ENCODE data around the gene ARHGEF19.
"Not testable (repeated sequence)": the region's sequence is repeated elsewhere in the genome, so short reads cannot be mapped to it uniquely, and the experiment has no call there.

ARHGEF19 gene

GRCh38 chr1:16226490-16227179 lies 14.2 kb upstream of the ARHGEF19 start:
- H3K4me3 ChIP-seq (replicated peaks; ENCODE audit: insufficient read depth, low read length): no peak overlapping the region
- no peak for DNase-seq (ENCODE audit: low read depth in 1 of 2, low spot score in 1 of 2)
- H3K27me3 ChIP-seq (ENCODE audit: insufficient read depth, poor library complexity, severe bottlenecking): no peaks in the 10 kb centered on the region
- no peak overlapping the region for H3K27ac ChIP-seq (replicated peaks)
- no peak for TF ChIP-seq CTCF (IDR thresholded peaks at IDR 0.05; ENCODE audit: insufficient read depth, low read length)

GRCh38 chr1:16226129-16226489 lies 13.7 kb upstream of the ARHGEF19 start:
- DNase-seq (ENCODE audit: low read depth in 1 of 2, low spot score in 1 of 2): no peak
- Histone ChIP-seq H3K27ac (replicated peaks) (no peak overlapping the region), H3K4me3 (replicated peaks; ENCODE audit: insufficient read depth, low read length) (no peak overlapping the region), H3K27me3 (ENCODE audit: insufficient read depth, poor library complexity, severe bottlenecking) (no peaks in the 10 kb centered on the region)
- TF ChIP-seq SPI1 (IDR thresholded peaks at IDR 0.05; ENCODE audit: borderline replicate concordance, low read depth) (no peak), POLR2AphosphoS5 (IDR thresholded peaks at IDR 0.05; ENCODE audit: low read depth) (no peak), REST (IDR thresholded peaks at IDR 0.05; ENCODE audit: insufficient replicate concordance, low read depth) (no peak), CTCF (IDR thresholded peaks at IDR 0.05; ENCODE audit: insufficient read depth, low read length) (no peak)

- no peak for TF ChIP-seq POLR2AphosphoS5 (IDR thresholded peaks at IDR 0.05; ENCODE audit: low read depth)
- no peaks in the 10 kb centered on the region for H3K27me3 ChIP-seq (ENCODE audit: insufficient read depth, poor library complexity, severe bottlenecking)
- H3K4me3 ChIP-seq (replicated peaks; ENCODE audit: insufficient read depth, low read length): no peak overlapping the region
- DNase-seq (ENCODE audit: low read depth in 1 of 2, low spot score in 1 of 2): no peak
- H3K27ac ChIP-seq (replicated peaks): no peak overlapping the region
Measured at GRCh38 chr1:16224472-16224871, 12.0 kb upstream of the ARHGEF19 start.

GRCh38 chr1:16222716-16223115 lies 10.3 kb upstream of the ARHGEF19 start:
- DNase-seq (ENCODE audit: low read depth in 1 of 2, low spot score in 1 of 2); H3K27ac ChIP-seq (replicated peaks); H3K4me3 ChIP-seq (replicated peaks; ENCODE audit: insufficient read depth, low read length); H3K27me3 ChIP-seq (ENCODE audit: insufficient read depth, poor library complexity, severe bottlenecking): not testable (repeated sequence)

- Histone ChIP-seq H3K27me3 (ENCODE audit: insufficient read depth, poor library complexity, severe bottlenecking) (peaks cover 3% of the 10 kb centered on the region), H3K4me3 (replicated peaks; ENCODE audit: insufficient read depth, low read length) (no peak overlapping the region), H3K27ac (replicated peaks) (no peak overlapping the region)
- DNase-seq (ENCODE audit: low read depth in 1 of 2, low spot score in 1 of 2): no peak
- TF ChIP-seq GABPA (IDR thresholded peaks at IDR 0.05; ENCODE audit: low read depth) (no peak), POLR2AphosphoS5 (IDR thresholded peaks at IDR 0.05; ENCODE audit: low read depth) (no peak), SPI1 (IDR thresholded peaks at IDR 0.05; ENCODE audit: borderline replicate concordance, low read depth) (no peak), CTCF (IDR thresholded peaks at IDR 0.05; ENCODE audit: insufficient read depth, low read length) (no peak), REST (IDR thresholded peaks at IDR 0.05; ENCODE audit: insufficient replicate concordance, low read depth) (no peak)
Measured at GRCh38 chr1:16221499-16221898, 9.0 kb upstream of the ARHGEF19 start.
